Naive thymus-derived CD4-positive, alpha-beta T cell (primary cell): ENCODE data around the gene TDRD5. TPM values are rescaled to one million over a fixed set of nuclear protein-coding genes. Genes with fewer than 3 reads are reported as not detected.

ENCODE experiments used
- ATAC-seq: fragments of 150-1000 bp; cut with Tn5 transposase; 2 replicates; pipeline ENCODE4 v1.10.0; 2021; ENCODE audit warnings: mild to moderate bottlenecking, moderate library complexity
- CTCF ChIA-PET: fragments of 350-600 bp; sonication (Branson Sonifier 250); formaldehyde crosslinking; loops from one replicate; lab custom pipeline; 2021; ENCODE audit warnings: antibody characterized with exemption; lab: Charles Lee
- POLR2A ChIA-PET: fragments of 350-600 bp; sonication (Branson Sonifier 250); formaldehyde crosslinking; loops from one replicate; lab custom pipeline; 2021; ENCODE audit warnings: antibody characterized with exemption, inconsistent platforms; lab: Charles Lee
- DNase-seq, 9 donors: peaks; one replicate each; pipeline versions ENCODE4 v3.0.0 to v3.0.0-alpha.2; 2020 to 2022; ENCODE audit warnings: mixed read lengths in 1 of 9
- H3K27ac ChIP-seq: one replicate; pipeline ENCODE4 v1.7.0; 2013; ENCODE audit warnings: mild to moderate bottlenecking, low read depth, low read length, moderate library complexity
- H3K27me3 ChIP-seq, 2 donors: one replicate each; pipeline ENCODE4 v1.7.0; 2013; ENCODE audit warnings: low read length in 2 of 2, mild to moderate bottlenecking in 2 of 2, moderate library complexity in 2 of 2; ENCODE audit not compliant: control insufficient read depth in 2 of 2, insufficient read depth in 2 of 2
- H3K36me3 ChIP-seq, 3 experiments: 1 replicate in 2 of 3; 2 replicates in 1 of 3; pipeline ENCODE4 v1.7.0; 2013; ENCODE audit warnings: low read length in 3 of 3, mild to moderate bottlenecking in 3 of 3, moderate library complexity in 1 of 3; ENCODE audit not compliant: insufficient read depth in 3 of 3, control insufficient read depth in 2 of 3
- H3K4me1 ChIP-seq, 2 donors: one replicate each; pipeline ENCODE4 v1.7.0; 2013; ENCODE audit warnings: low read length in 2 of 2, mild to moderate bottlenecking in 2 of 2, moderate library complexity in 1 of 2; ENCODE audit not compliant: control insufficient read depth in 2 of 2, insufficient read depth in 2 of 2
- H3K4me3 ChIP-seq: 2 replicates; pipeline ENCODE4 v1.7.0; 2013; ENCODE audit warnings: mild to moderate bottlenecking, low read length
- H3K9me3 ChIP-seq, 3 experiments: 1 replicate in 2 of 3; 2 replicates in 1 of 3; pipeline ENCODE4 v1.7.0; 2013; ENCODE audit warnings: low read length in 3 of 3; ENCODE audit not compliant: control insufficient read depth in 2 of 3
- H3K27ac Mint-ChIP-seq, 9 donors: one replicate each; pipeline ENCODE4 v1.8.0; 2020 to 2022; ENCODE audit warnings: mixed read lengths in 9 of 9, mild to moderate bottlenecking in 8 of 9, moderate library complexity in 5 of 9, inconsistent platforms in 2 of 9
- H3K27me3 Mint-ChIP-seq, 5 donors: one replicate each; pipeline ENCODE4 v1.8.0; 2021 to 2022; ENCODE audit warnings: mixed read lengths in 5 of 5, mild to moderate bottlenecking in 1 of 5
- H3K36me3 Mint-ChIP-seq, 5 donors: one replicate each; pipeline ENCODE4 v1.8.0; 2020 to 2022; ENCODE audit warnings: mixed read lengths in 5 of 5, mild to moderate bottlenecking in 3 of 5, inconsistent platforms in 1 of 5
- H3K4me1 Mint-ChIP-seq, 7 donors: one replicate each; pipeline ENCODE4 v1.8.0; 2020 to 2022; ENCODE audit warnings: mixed read lengths in 7 of 7, mild to moderate bottlenecking in 3 of 7, inconsistent platforms in 1 of 7
- H3K4me3 Mint-ChIP-seq, 10 donors: one replicate each; pipeline ENCODE4 v1.8.0; 2020 to 2022; ENCODE audit warnings: mild to moderate bottlenecking in 10 of 10, mixed read lengths in 10 of 10, moderate library complexity in 6 of 10, inconsistent platforms in 2 of 10
- H3K9me3 Mint-ChIP-seq, 11 donors: one replicate each; pipeline ENCODE4 v1.8.0; 2020 to 2022; ENCODE audit warnings: mixed read lengths in 11 of 11, mild to moderate bottlenecking in 4 of 11, inconsistent platforms in 1 of 11, moderate library complexity in 1 of 11
- intact Hi-C, 2 donors: fragments of 100-400 bp; cut with micrococcal nuclease; formaldehyde crosslinking; loops; one replicate each; pipeline ENCODE4 v1.15.1; 2023
- polyA plus RNA-seq, 2 donors: library from polyadenylated mRNA; unstranded; fragments of 300-500 nt; fragmentation: Illumina TruSeq; gene quantifications; one replicate each; pipeline ENCODE4 v1.2.3, GENCODE V29; 2021
- total RNA-seq, 6 experiments: library from RNA in 5 of 6; stranded (reverse) in 5 of 6; gene quantifications; 1 replicate in 5 of 6; 2 replicates in 1 of 6; pipeline ENCODE4 v1.2.3 and lab custom pipeline; 2021 to 2026

The TDRD5 gene
- total and polyA plus RNA-seq, 7 experiments from 2014 or later = not detected

GRCh38 chr1:179586107-179586823 is 5.4 kb upstream of the TDRD5 start:
- peaks cover 0 to 3% of the 10 kb centered on the region in 2 donors for H3K27me3 ChIP-seq
- Mint-ChIP-seq H3K27me3 (peaks cover 49 to 74% (median 63%) of the 10 kb centered on the region in 5 donors), H3K36me3 (peaks cover 0 to 5% (median 0%) of the 10 kb centered on the region in 5 donors), H3K4me3 (no peak overlapping the region), H3K9me3 (peaks cover 0 to 6% (median 0%) of the 10 kb centered on the region in 11 donors), H3K4me1 (peaks cover 0 to 4% (median 0%) of the 10 kb centered on the region in 7 donors), H3K27ac (no peak overlapping the region)
- H3K4me3 ChIP-seq = no peak overlapping the region
- POLR2A ChIA-PET = no interaction called here
- H3K27ac ChIP-seq = no peak overlapping the region
- intact Hi-C loops = no loop called here
- no peaks in the 10 kb centered on the region for H3K9me3 ChIP-seq
- ATAC-seq (no peak), DNase-seq (no peak)
- H3K4me1 ChIP-seq = no peaks in the 10 kb centered on the region
- no peaks in the 10 kb centered on the region for H3K36me3 ChIP-seq
- CTCF ChIA-PET = no interaction called here

GRCh38 chr1:179587336-179587735 is 4.3 kb upstream of the TDRD5 start:
- no peaks in the 10 kb centered on the region for H3K4me1 ChIP-seq
- Mint-ChIP-seq H3K9me3 (peaks cover 0 to 6% (median 0%) of the 10 kb centered on the region in 11 donors), H3K36me3 (peaks cover 0 to 5% (median 0%) of the 10 kb centered on the region in 5 donors), H3K27me3 (peaks cover 51 to 74% (median 66%) of the 10 kb centered on the region in 5 donors), H3K4me1 (peaks cover 0 to 4% (median 0%) of the 10 kb centered on the region in 7 donors), H3K4me3 (no peak overlapping the region), H3K27ac (no peak overlapping the region)
- H3K36me3 ChIP-seq = no peaks in the 10 kb centered on the region
- POLR2A ChIA-PET = no interaction called here
- no peak overlapping the region for H3K4me3 ChIP-seq
- CTCF ChIA-PET = no interaction called here
- no peak for DNase-seq
- H3K27me3 ChIP-seq = peaks cover 0 to 3% of the 10 kb centered on the region in 2 donors
- H3K27ac ChIP-seq = no peak overlapping the region
- no peak for ATAC-seq
- intact Hi-C loops = no loop called here
- no peaks in the 10 kb centered on the region for H3K9me3 ChIP-seq

- Mint-ChIP-seq H3K4me1 (peaks cover 0 to 4% (median 0%) of the 10 kb centered on the region in 7 donors), H3K36me3 (peaks cover 0 to 5% (median 0%) of the 10 kb centered on the region in 5 donors), H3K27ac (no peak overlapping the region), H3K9me3 (peaks cover 0 to 9% (median 0%) of the 10 kb centered on the region in 11 donors), H3K27me3 (peaks cover 58 to 73% (median 71%) of the 10 kb centered on the region in 5 donors), H3K4me3 (no peak overlapping the region)
- Histone ChIP-seq H3K36me3 (no peaks in the 10 kb centered on the region), H3K27ac (no peak overlapping the region), H3K27me3 (peaks cover 0 to 3% of the 10 kb centered on the region in 2 donors), H3K4me3 (no peak overlapping the region), H3K9me3 (no peaks in the 10 kb centered on the region), H3K4me1 (no peaks in the 10 kb centered on the region)
- ATAC-seq (no peak), DNase-seq (no peak)
- ChIA-PET CTCF (no interaction called here), POLR2A (no interaction called here)
- intact Hi-C loops = no loop called here
Measured at GRCh38 chr1:179588425-179589024, 3.1 kb upstream of the TDRD5 start.

GRCh38 chr1:179589509-179589908 is 2.1 kb upstream of the TDRD5 start:
- ATAC-seq (no peak), DNase-seq (no peak)
- no peak overlapping the region for H3K27ac Mint-ChIP-seq
- H3K36me3 Mint-ChIP-seq = peaks cover 0 to 5% (median 0%) of the 10 kb centered on the region in 5 donors
- H3K4me1 Mint-ChIP-seq = peaks cover 0 to 4% (median 0%) of the 10 kb centered on the region in 7 donors
- no peak overlapping the region for H3K4me3 Mint-ChIP-seq
- ChIA-PET POLR2A (no interaction called here), CTCF (no interaction called here)
- peaks cover 0 to under 1% of the 10 kb centered on the region in 2 donors for H3K27me3 ChIP-seq
- no peak overlapping the region for H3K4me3 ChIP-seq
- no peaks in the 10 kb centered on the region for H3K4me1 ChIP-seq
- no peak overlapping the region for H3K27ac ChIP-seq
- peaks cover 0 to 9% (median 0%) of the 10 kb centered on the region in 11 donors for H3K9me3 Mint-ChIP-seq
- no peaks in the 10 kb centered on the region for H3K9me3 ChIP-seq
- H3K27me3 Mint-ChIP-seq = peaks cover 57 to 71% (median 66%) of the 10 kb centered on the region in 5 donors
- no peaks in the 10 kb centered on the region for H3K36me3 ChIP-seq
- intact Hi-C loops = no loop called here

- H3K4me1 Mint-ChIP-seq = peaks cover 0 to 4% (median 0%) of the 10 kb centered on the region in 7 donors
- no peak overlapping the region for H3K27ac Mint-ChIP-seq
- H3K9me3 ChIP-seq = no peaks in the 10 kb centered on the region
- ChIA-PET CTCF (no interaction called here), POLR2A (no interaction called here)
- H3K9me3 Mint-ChIP-seq = peaks cover 0 to 9% (median 0%) of the 10 kb centered on the region in 11 donors
- peaks cover 50 to 74% (median 65%) of the 10 kb centered on the region in 5 donors for H3K27me3 Mint-ChIP-seq
- DNase-seq (no peak), ATAC-seq (no peak)
- intact Hi-C loops = no loop called here
- no peaks in the 10 kb centered on the region for H3K27me3 ChIP-seq
- H3K4me3 ChIP-seq = no peak overlapping the region
- no peaks in the 10 kb centered on the region for H3K36me3 ChIP-seq
- no peak overlapping the region for H3K4me3 Mint-ChIP-seq
- no peak overlapping the region for H3K27ac ChIP-seq
- H3K4me1 ChIP-seq = no peaks in the 10 kb centered on the region
- H3K36me3 Mint-ChIP-seq = peaks cover 0 to 5% (median 0%) of the 10 kb centered on the region in 5 donors
Measured at GRCh38 chr1:179590671-179591070, 961 bp upstream of the TDRD5 start.

- no peaks in the 10 kb centered on the region for H3K4me1 ChIP-seq
- Mint-ChIP-seq H3K4me1 (peaks cover 0 to 4% (median 0%) of the 10 kb centered on the region in 7 donors), H3K27ac (no peak overlapping the region), H3K27me3 (peaks cover 46 to 70% (median 60%) of the 10 kb centered on the region in 5 donors), H3K36me3 (peaks cover 0 to 5% (median 0%) of the 10 kb centered on the region in 5 donors), H3K9me3 (peaks cover 0 to 9% (median 0%) of the 10 kb centered on the region in 11 donors), H3K4me3 (no peak overlapping the region)
- ChIA-PET POLR2A (no interaction called here), CTCF (no interaction called here)
- H3K27ac ChIP-seq = no peak overlapping the region
- H3K36me3 ChIP-seq = no peaks in the 10 kb centered on the region
- no peaks in the 10 kb centered on the region for H3K27me3 ChIP-seq
- ATAC-seq = no peak
- no peaks in the 10 kb centered on the region for H3K9me3 ChIP-seq
- H3K4me3 ChIP-seq = no peak overlapping the region
- intact Hi-C loops = no loop called here
- no peak for DNase-seq
Measured at GRCh38 chr1:179591253-179591591, 410 bp upstream of the TDRD5 start.
